Nephron (organoid): ENCODE measurements around the gene UBQLN4.

Experiments used
- H3K27ac Mint-ChIP-seq, 3 experiments: 2 replicates each; pipeline ENCODE4 v1.8.0; 2020; ENCODE audit warnings: mixed read lengths in 3 of 3, mild to moderate bottlenecking in 2 of 3, moderate library complexity in 1 of 3
- H3K27me3 Mint-ChIP-seq: 2 replicates; pipeline ENCODE4 v1.8.0; 2021; ENCODE audit warnings: low read depth, mild to moderate bottlenecking, moderate library complexity, mixed read lengths
- H3K36me3 Mint-ChIP-seq: 2 replicates; pipeline ENCODE4 v1.8.0; 2020; ENCODE audit warnings: low read depth, mixed read lengths
- H3K4me1 Mint-ChIP-seq: 2 replicates; pipeline ENCODE4 v1.8.0; 2020; ENCODE audit warnings: mixed read lengths
- H3K4me3 Mint-ChIP-seq, 3 experiments: 2 replicates each; pipeline ENCODE4 v1.8.0; 2020; ENCODE audit warnings: mild to moderate bottlenecking in 3 of 3, mixed read lengths in 3 of 3, moderate library complexity in 2 of 3
- H3K9me3 Mint-ChIP-seq: 2 replicates; pipeline ENCODE4 v1.8.0; 2020; ENCODE audit warnings: mixed read lengths
- TF ChIP-seq, protein P1 (sequence below), 3 experiments: fragments of 200-600 bp; sonication (generic); IDR thresholded peaks; one replicate each; pipeline ENCODE4 v1.5.0; 2021; ENCODE audit warnings: antibody characterized with exemption in 3 of 3; ENCODE audit not compliant: unreplicated experiment in 3 of 3

Gene UBQLN4

DNA sequence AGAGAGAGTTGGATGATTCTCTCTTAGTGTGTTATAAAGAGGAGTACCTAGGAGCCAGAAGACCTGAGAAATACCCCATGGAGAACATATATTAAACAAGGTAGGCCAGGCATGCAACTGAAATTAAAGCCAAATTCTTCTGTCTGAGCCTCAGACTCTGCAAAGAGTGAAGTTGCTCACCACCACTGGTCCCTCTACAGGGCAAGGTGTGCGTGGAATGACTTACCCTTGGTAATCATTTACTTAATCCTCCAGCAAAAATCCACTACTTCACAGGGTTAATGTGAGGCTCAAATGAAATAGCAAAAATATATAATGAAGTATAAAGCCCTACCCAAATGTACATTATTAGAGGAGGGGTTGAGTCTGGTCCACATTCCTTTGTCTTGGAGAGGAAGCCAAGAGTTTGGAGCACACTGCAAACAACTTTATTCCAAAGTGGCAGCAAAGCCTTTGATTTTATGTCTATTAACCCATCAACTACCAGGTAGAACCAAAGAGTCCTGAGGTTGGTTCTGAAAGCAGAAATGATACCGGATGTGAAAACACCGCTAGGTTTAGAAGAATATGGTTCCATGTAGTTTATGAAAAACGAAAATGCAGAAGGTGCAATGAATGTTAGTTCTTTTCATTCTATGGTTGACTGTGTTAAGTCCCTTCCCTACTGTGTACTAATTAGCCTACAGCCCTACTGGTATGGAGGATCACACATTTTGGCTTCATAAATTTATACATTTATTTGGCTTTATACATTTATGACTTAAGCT is 41.4 kb downstream of the UBQLN4 start:
- H3K4me3 Mint-ChIP-seq = no peak overlapping the region
- H3K27ac Mint-ChIP-seq = no peak overlapping the region
- H3K9me3 Mint-ChIP-seq = no peaks in the 10 kb centered on the region
- peaks cover 71% of the 10 kb centered on the region for H3K36me3 Mint-ChIP-seq
- no peaks in the 10 kb centered on the region for H3K4me1 Mint-ChIP-seq
- TF ChIP-seq, protein P1, sequence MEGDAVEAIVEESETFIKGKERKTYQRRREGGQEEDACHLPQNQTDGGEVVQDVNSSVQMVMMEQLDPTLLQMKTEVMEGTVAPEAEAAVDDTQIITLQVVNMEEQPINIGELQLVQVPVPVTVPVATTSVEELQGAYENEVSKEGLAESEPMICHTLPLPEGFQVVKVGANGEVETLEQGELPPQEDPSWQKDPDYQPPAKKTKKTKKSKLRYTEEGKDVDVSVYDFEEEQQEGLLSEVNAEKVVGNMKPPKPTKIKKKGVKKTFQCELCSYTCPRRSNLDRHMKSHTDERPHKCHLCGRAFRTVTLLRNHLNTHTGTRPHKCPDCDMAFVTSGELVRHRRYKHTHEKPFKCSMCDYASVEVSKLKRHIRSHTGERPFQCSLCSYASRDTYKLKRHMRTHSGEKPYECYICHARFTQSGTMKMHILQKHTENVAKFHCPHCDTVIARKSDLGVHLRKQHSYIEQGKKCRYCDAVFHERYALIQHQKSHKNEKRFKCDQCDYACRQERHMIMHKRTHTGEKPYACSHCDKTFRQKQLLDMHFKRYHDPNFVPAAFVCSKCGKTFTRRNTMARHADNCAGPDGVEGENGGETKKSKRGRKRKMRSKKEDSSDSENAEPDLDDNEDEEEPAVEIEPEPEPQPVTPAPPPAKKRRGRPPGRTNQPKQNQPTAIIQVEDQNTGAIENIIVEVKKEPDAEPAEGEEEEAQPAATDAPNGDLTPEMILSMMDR (IDR thresholded peaks at IDR 0.05; ENCODE audit: unreplicated experiment in 3 of 3) = no peak
- peaks cover 3% of the 10 kb centered on the region for H3K27me3 Mint-ChIP-seq

DNA sequence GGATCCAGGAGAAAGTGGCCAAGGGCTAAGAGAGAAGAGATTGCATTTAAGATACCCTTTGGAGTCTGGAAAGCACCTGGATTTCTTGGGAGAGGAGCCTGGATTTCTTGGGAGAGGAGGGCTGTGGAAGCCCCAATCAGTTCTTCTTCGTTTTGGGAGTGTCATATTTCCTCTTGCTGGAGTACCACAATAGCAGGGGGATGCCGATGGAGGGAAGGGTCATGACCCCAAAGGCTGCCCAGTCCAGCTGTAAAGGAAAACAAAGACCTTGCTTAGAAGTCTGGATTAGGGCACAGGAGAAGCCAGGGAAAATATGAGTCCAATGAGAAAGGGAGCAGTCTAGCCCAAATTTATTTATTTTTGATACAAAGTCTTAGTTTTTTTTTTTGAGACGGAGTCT is 44.2 kb downstream of the UBQLN4 start:
- H3K4me3 Mint-ChIP-seq = no peak overlapping the region
- H3K9me3 Mint-ChIP-seq = no peaks in the 10 kb centered on the region
- H3K27ac Mint-ChIP-seq = no peak overlapping the region
- peaks cover 8% of the 10 kb centered on the region for H3K4me1 Mint-ChIP-seq
- TF ChIP-seq, protein P1 (IDR thresholded peaks at IDR 0.05; ENCODE audit: unreplicated experiment in 3 of 3) = no peak
- peaks cover 62% of the 10 kb centered on the region for H3K36me3 Mint-ChIP-seq
- H3K27me3 Mint-ChIP-seq = peaks cover 3% of the 10 kb centered on the region

DNA sequence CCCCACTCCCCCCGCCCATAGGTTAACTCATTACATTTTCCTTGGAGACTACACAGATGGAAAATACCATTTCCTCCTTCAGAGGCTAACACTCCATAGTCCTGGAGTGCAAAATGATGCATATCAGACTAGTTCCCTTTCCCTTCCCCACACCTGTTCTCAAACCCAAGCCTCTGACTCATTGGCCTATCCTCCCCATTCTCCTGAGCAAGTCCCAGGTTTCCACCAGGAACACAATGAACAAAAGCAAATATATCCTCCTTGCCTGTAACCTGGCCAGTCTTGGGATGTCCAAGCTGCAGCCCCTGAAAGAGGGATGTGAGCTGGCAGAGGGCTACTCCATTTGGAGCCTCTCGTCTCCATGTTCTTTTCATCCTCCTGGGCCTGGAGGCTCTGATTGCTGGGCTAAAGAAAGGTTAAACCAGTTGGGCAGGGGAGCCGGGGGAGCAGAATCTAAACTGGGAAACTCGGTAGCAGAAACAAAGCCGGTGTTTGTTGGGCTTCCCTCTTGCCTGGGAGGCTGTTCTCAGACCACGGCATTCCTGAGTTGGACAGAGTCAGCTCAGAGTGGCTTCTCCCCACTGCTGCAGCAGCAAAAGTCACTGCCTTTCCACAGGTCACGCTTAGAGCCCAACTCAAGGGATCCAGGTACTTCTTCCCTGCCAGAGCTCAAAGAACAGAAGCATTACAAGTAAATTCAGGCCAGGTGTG is 46.8 kb downstream of the UBQLN4 start:
- H3K4me1 Mint-ChIP-seq = peaks cover 15% of the 10 kb centered on the region
- no peaks in the 10 kb centered on the region for H3K9me3 Mint-ChIP-seq
- peaks cover 3% of the 10 kb centered on the region for H3K27me3 Mint-ChIP-seq
- H3K27ac Mint-ChIP-seq = peak overlapping the region in 1 of 3 experiments; percentile 29
- H3K4me3 Mint-ChIP-seq = no peak overlapping the region
- H3K36me3 Mint-ChIP-seq = peaks cover 37% of the 10 kb centered on the region
- TF ChIP-seq, protein P1 (IDR thresholded peaks at IDR 0.05; ENCODE audit: unreplicated experiment in 3 of 3) = no peak

DNA sequence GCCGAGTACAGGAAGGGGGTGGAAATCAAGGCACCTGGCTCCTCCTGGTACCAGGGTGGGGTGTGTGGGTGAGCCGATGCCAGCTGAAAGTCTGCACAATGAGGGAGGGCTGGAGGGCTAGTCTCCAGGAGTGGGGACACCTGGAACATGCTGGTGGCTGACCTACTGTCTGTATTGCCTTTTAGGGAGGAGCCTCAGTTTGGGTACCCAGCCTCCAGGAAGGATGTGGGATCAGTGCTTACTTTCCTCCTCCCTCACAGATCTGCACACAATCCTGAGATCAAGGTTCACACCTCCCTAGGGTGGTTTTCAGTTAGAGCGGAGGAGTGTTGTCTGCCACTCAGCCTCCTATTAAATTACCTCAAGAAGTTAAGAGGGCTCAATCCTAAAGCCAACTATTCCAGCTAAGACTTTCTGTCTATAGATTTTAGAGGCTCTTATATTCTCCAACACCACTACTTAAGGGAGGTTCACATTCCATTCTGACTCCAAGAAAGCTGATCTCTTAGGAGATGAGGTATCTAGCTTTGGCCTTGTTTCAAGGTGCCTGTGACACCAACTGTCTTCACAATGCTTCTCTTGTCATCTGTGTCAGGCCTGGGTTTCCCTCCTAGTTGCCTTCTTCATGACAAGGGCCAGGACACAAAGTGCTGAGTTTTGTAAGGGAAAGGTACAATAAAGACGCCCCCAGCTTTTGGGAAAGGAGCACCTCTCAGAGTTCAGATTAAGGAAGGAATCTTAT is 48.6 kb downstream of the UBQLN4 start:
- no peak overlapping the region for H3K4me3 Mint-ChIP-seq
- H3K27me3 Mint-ChIP-seq = peaks cover 3% of the 10 kb centered on the region
- peaks cover 21% of the 10 kb centered on the region for H3K4me1 Mint-ChIP-seq
- no peaks in the 10 kb centered on the region for H3K9me3 Mint-ChIP-seq
- H3K27ac Mint-ChIP-seq = peak overlapping the region; percentile 54 to 76 (median 71)
- H3K36me3 Mint-ChIP-seq = peaks cover 21% of the 10 kb centered on the region
- TF ChIP-seq, protein P1 (IDR thresholded peaks at IDR 0.05; ENCODE audit: unreplicated experiment in 3 of 3) = no peak

DNA sequence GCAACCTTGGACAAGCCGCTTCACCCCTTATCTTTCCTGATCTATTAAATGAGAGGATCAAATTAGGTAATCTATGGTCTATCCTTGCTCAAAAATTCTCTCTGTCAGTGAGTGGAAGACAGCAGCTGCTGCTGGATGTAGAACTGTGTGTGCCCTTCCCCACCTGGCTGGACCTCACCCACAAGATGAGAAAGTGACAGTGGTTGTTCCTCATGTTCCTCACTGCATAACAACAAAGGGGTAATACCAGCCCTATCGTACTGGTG is 49.7 kb downstream of the UBQLN4 start:
- H3K36me3 Mint-ChIP-seq = peaks cover 13% of the 10 kb centered on the region
- peaks cover 3% of the 10 kb centered on the region for H3K27me3 Mint-ChIP-seq
- H3K4me3 Mint-ChIP-seq = no peak overlapping the region
- TF ChIP-seq, protein P1 (IDR thresholded peaks at IDR 0.05; ENCODE audit: unreplicated experiment in 3 of 3) = no peak
- H3K9me3 Mint-ChIP-seq = no peaks in the 10 kb centered on the region
- peaks cover 21% of the 10 kb centered on the region for H3K4me1 Mint-ChIP-seq
- H3K27ac Mint-ChIP-seq = no peak overlapping the region
